ENCODE measurements around the gene ADAT3.

The ADAT3 gene

DNA sequence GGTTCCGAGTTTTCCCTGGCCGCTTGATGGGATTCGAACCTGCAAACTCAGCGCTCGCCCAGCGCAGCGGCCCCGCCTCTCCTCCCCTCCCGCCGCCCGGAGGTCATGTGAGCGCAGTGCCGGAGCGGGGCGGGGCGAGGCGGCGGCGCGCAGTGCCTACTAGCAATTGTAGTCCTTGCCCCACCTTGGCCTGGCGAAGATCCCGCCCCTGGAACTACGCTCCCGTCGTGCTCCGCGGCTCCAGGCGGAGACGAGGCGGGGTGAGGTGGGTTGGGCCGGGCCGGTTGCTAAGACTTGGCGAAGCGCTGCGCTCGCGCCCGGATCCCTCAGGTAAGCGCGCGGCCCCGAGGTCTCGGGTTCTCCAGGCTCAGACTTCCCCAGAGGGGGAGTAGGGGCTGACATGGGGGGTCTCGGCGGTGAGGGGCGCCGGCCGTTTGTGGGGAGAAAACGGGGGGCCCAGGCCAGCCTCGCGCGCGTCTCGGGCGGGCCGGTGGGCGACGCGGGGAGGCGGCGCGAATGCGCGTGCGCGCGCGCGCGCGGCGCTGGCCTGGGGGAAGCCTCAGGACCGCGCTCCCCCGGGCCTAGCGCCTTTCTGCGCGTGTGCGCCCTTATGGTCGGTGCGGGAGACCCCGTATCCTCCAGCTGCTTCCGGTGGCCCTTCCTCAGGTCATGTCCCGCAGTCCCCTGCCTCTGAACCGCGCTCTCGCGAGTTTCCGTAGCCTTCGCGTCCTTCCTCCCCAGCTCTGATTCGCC, at the start of gene ADAT3, which contains the start of gene SCAMP4:
TSS of gene ADAT3 (plus strand) at position 290 of the 753 bp plus-strand sequence. CDS start 6,649 bp downstream, outside the sequence.
TSS of gene SCAMP4 (plus strand) at position 290 of the 753 bp plus-strand sequence. CDS start 9,621 bp downstream, outside the sequence.
- TF ChIP-seq, protein P1, sequence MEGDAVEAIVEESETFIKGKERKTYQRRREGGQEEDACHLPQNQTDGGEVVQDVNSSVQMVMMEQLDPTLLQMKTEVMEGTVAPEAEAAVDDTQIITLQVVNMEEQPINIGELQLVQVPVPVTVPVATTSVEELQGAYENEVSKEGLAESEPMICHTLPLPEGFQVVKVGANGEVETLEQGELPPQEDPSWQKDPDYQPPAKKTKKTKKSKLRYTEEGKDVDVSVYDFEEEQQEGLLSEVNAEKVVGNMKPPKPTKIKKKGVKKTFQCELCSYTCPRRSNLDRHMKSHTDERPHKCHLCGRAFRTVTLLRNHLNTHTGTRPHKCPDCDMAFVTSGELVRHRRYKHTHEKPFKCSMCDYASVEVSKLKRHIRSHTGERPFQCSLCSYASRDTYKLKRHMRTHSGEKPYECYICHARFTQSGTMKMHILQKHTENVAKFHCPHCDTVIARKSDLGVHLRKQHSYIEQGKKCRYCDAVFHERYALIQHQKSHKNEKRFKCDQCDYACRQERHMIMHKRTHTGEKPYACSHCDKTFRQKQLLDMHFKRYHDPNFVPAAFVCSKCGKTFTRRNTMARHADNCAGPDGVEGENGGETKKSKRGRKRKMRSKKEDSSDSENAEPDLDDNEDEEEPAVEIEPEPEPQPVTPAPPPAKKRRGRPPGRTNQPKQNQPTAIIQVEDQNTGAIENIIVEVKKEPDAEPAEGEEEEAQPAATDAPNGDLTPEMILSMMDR (IDR thresholded peaks at IDR 0.05; ENCODE audit: low read depth, low read length), result no peak
- TF ChIP-seq POLR2A (IDR thresholded peaks at IDR 0.05; ENCODE audit: extremely low read depth, insufficient read length), result peak; percentile 41
- TF ChIP-seq, protein P2, sequence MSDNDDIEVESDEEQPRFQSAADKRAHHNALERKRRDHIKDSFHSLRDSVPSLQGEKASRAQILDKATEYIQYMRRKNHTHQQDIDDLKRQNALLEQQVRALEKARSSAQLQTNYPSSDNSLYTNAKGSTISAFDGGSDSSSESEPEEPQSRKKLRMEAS (IDR thresholded peaks at IDR 0.05; ENCODE audit: low read depth, low read length), result 0 out of 2 replicates have a peak, but pooled peaks have one; percentile 28
- TF ChIP-seq MYC (IDR thresholded peaks at IDR 0.05; ENCODE audit: low read depth, low read length), result peak; percentile 44; the same call in 1 of the 2 replicates
- peak within 1 kb of the TSS; percentile 72 for H3K4me3 ChIP-seq (ENCODE audit: low read depth, low read length)
- DNase-seq (ENCODE audit: low read depth), result peak; percentile 97

DNA sequence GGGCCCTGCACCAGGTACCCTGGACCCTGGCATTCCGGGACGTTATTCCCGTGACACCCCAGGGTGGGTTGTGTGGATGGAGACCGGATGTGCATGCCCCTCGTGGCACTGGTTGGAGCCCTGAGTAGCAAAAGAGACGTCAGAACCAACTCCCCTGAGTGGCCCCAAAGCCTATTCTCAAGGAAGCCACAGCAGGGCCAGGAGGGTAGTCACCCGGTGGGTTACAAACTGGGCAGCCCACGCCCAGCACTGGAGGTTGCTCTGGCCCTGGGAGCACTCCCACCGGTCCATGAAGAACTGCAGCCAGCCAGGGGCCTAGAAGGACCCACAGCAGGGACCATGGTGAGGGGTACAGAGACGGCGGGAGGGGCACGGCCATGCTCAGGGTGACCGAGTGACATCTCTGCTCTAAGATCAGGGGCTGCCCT, 49.4 kb upstream of the ADAT3 start:
- DNase-seq (ENCODE audit: low read depth), result peak; percentile 62
- TF ChIP-seq POLR2A (IDR thresholded peaks at IDR 0.05; ENCODE audit: extremely low read depth, insufficient read length) (no peak), MYC (IDR thresholded peaks at IDR 0.05; ENCODE audit: low read depth, low read length) (no peak)
- TF ChIP-seq, protein P2 (IDR thresholded peaks at IDR 0.05; ENCODE audit: low read depth, low read length), result no peak
- TF ChIP-seq, protein P1 (IDR thresholded peaks at IDR 0.05; ENCODE audit: low read depth, low read length), result no peak
- H3K4me3 ChIP-seq (ENCODE audit: low read depth, low read length), result peak overlapping the region; percentile 69

DNA sequence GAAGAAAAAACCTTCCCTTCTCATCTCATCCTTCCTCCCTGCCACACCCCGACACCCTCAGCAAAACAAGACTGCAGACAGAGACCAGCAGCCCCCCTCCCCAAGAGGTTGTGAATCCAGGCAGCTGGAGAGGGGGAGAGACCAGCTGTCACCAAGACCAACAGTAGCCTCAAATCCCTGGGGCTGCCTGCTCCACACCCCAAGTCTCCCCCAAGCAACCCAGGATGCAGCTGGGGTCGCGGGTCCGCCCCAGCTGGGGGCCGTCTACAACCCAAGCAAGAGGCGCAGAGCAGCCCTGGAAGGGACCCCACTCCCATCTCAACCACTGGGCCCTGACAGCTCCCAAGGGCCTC, 48.9 kb upstream of the ADAT3 start:
- TF ChIP-seq, protein P1 (IDR thresholded peaks at IDR 0.05; ENCODE audit: low read depth, low read length), result no peak
- TF ChIP-seq MYC (IDR thresholded peaks at IDR 0.05; ENCODE audit: low read depth, low read length) (no peak), POLR2A (IDR thresholded peaks at IDR 0.05; ENCODE audit: extremely low read depth, insufficient read length) (peak; percentile 9)
- TF ChIP-seq, protein P2 (IDR thresholded peaks at IDR 0.05; ENCODE audit: low read depth, low read length), result no peak
- peak overlapping the region; percentile 69 for H3K4me3 ChIP-seq (ENCODE audit: low read depth, low read length)
- peak; percentile 64 for DNase-seq (ENCODE audit: low read depth)

DNA sequence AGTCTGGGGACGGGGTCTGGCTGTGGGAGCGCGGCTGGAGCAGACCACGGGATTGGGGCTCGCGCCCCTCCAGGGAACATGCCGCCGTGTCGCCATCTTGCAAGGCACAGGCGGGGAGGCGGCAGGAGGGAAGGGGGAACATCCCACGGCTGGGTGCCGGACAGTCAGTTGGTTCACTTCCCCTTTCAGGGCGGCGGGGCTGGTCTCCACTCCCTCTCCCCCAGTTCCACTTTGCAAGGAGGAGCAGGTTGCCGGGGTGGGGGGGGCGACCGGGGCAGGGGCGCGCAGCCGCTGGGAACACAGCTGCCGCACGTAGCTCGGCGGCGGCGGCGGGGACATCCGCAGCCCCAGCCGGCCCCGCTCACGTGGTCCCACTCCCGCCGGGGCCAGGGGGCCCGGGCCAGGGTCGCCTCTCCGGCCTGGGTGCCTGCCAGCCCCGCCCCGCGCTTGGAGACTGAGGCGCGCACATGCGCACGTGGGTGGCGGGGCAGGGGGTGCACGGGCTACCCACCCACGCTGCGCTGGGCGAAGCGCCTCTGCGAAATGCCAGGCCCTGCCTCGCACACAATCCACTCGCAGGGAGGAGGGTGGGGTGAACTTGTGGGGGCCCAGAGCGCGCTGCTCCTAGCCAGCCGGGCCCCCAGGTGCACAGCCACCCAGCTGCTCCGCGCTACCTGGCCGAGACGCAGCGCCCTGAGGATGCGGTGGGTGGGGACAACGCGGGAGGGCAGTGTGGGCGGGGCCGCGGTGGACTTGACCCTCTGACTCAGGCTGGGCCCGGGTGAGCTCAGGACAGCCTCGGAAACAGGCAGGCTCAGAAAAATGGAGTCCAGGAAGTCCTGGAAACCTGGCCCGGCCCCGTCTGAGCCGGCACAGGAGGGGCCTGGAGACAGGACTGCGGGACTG, 48.2 kb upstream of the ADAT3 start:
- peak overlapping the region; percentile 69 for H3K4me3 ChIP-seq (ENCODE audit: low read depth, low read length)
- DNase-seq (ENCODE audit: low read depth), result peak; percentile 96

More for the DNA sequence above, 48.2 kb upstream of the ADAT3 start:
- TF ChIP-seq, protein P1 (IDR thresholded peaks at IDR 0.05; ENCODE audit: low read depth, low read length), result no peak
- TF ChIP-seq, protein P2 (IDR thresholded peaks at IDR 0.05; ENCODE audit: low read depth, low read length), result peak; percentile 88
- peak; percentile 47; the same call in 1 of the 2 replicates for TF ChIP-seq MYC (IDR thresholded peaks at IDR 0.05; ENCODE audit: low read depth, low read length)
- TF ChIP-seq POLR2A (IDR thresholded peaks at IDR 0.05; ENCODE audit: extremely low read depth, insufficient read length), result no peak

Data from NB4 (cell line).